Stimulated activated CD8-positive, alpha-beta memory T cell treated with anti-CD3 and anti-CD28 coated beads, Interleukin-15, amount 100 ng/mL, for 1 hour (primary cell): ENCODE data around the gene LGSN.
"Not testable (repeated sequence)": the region's sequence is repeated elsewhere in the genome, so short reads cannot be mapped to it uniquely, and the experiment has no call there.

Source experiments
- DNase-seq: peaks from one replicate; pipeline ENCODE4 v3.0.0-alpha.2; 2020; ENCODE audit warnings: low read depth

The LGSN gene

DNA sequence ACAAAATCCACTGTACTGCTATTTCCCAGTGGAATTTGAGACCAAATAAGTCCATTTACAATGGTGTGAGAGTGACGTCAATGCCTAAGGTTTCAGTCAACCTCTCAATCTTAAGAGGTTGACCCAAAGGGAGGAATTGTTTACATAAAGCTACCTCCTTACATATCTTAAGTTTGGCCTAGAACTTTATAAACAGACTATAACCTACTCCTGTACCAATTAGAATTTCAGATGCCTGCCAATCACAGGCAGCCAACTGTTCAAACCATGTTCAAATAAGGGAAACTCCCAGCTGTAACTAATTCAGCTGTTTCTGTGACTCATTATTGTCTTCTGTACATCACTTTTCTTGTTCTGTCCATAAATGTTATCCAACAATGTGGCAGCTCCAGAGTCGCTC is 14.5 kb downstream of the LGSN start:
- DNase-seq: no peak

DNA sequence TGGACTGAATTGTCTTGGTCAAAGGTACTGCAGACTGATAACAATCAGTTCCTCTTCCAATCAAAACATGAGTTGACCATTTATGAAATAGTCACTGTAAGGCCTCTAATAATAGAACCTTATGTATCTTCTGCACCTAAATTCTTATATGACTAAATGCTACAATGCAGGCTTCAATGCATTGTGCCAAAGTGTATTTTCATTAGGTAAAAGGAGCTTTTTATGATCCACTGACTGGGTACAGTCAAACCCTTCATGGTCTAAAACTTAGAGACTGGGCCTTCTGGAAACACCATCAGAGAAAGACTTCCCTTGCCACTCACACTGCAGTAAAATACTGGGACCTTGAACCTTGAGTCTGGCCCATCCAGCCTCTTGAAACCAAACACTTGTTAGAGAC is 16.3 kb downstream of the LGSN start:
- DNase-seq: no peak

DNA sequence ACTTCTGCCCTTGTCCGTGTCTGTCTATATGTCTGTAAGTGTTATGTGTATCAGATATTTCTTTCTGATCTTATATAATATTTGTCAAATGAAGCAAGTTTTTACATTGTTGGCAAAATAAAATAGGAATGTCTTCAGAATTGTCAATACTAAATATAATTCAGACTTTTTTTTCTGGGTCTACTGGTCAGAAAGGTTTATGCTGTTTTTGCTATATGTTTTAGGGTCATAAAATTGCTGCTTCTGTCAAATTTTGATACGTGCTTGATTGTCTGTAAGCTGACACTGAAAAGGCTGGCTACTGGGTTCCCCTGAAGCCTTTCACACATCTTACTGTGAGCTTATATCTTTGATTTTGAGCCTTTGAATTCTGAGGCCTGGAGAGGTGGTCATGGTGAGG is 20.1 kb downstream of the LGSN start:
- no peak for DNase-seq

GRCh38 chr6:63295553-63296194 is 24.1 kb downstream of the LGSN start:
- DNase-seq: no peak

- DNase-seq: no peak
Observed at GRCh38 chr6:63290492-63291058, 29.2 kb downstream of the LGSN start.

GRCh38 chr6:63289269-63289872 is 30.4 kb downstream of the LGSN start:
- DNase-seq: no peak

DNA sequence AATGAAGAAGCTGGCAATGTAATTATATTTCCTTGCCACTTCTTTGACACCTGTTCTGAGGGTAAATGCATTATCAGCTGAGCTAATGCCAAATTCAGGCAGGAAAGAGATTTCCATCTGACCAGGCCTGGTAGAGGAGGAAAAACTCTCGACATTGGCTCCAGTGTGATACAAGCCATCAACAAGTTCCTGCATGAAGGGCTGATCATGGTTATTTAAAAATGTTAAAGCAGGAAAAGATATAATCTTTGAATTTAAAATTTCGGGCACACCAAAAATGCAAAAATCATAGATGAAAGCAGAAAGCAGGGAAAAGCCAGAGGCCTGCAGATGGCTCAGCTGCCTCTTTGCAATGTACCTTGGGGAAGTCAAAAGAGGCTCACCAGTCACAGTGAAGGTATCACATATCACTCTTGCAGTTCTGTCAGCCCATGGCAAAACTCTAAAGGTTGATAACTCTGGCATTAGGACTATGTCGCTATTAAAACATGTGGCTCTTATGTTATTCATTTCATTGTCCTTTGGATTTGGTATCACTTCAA is 39.1 kb downstream of the LGSN start:
- no peak for DNase-seq

- no peak for DNase-seq
Observed at GRCh38 chr6:63278916-63279315, 40.9 kb downstream of the LGSN start.

GRCh38 chr6:63275953-63276352 is 43.8 kb downstream of the LGSN start:
- DNase-seq: no peak

DNA sequence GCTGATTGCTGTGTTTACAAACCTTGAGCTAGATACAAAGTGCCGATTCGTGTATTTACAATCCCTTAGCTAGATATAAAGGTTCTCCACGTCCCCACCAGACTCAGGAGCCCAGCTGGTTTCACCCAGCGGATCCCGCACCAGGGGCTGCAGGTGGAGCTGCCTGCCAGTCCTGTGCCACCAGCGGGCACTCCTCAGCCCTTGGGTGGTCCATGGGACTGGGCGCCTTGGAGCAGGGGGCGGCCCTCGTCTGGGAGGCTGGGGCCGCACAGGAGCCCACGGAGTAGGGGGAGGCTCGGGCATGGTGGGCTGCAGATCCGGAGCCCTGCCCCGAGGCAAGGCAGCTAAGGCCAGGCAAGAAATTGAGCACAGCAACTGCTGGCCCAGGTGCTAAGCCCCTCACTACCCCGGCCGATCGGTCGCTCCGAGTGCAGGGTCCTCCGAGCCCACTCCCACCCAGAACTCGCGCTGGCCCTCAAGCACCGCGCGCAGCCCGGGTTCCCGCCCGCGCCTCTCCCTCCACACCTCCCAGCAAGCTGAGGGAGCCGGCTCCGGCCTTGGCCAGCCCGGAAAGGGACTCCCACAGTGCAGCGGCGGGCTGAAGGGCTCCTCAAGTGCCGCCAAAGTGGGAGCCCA is 44.9 kb downstream of the LGSN start:
- not testable (repeated sequence) for DNase-seq

- DNase-seq: no peak
Observed at GRCh38 chr6:63272397-63272796, 47.4 kb downstream of the LGSN start.

GRCh38 chr6:63269470-63269869 is 50.3 kb downstream of the LGSN start:
- DNase-seq: no peak

DNA sequence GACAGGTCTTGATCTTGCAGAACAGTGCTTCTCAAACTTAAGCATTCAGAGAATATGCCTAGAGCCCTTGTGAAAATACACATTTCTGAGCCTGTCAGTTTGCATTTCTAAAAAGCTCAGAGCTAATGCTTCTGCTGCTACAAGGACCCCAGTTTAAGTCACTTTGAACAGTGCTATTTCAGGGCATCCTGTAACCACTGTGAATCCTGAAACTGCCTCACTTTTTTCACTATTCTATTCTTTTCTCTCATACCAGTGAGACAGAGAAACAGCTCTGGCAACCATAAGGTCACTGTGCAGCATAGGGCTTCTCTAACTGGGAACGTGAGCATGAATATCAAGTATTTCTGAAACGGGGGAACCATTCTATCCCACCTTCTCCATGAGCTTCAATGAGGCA is 51.2 kb downstream of the LGSN start:
- no peak for DNase-seq

DNA sequence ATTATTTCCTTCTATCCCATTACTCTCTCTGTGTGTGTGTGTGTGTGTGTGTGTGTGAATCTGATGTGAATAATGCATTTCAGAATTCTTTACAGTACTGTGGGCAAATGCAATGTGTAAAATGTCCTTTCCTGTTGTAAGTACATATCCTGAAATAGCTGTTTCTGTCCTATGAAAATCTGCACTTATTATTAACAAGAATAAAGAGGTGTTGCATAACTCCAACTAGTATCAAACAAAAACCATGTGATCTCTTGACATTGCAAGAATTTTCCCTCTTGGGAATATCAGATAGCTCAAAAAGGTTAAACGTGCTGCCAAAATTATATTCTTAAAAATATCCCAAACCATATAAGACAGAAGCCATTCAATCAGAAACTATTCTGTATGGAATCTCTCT is 52.0 kb downstream of the LGSN start:
- no peak for DNase-seq

DNA sequence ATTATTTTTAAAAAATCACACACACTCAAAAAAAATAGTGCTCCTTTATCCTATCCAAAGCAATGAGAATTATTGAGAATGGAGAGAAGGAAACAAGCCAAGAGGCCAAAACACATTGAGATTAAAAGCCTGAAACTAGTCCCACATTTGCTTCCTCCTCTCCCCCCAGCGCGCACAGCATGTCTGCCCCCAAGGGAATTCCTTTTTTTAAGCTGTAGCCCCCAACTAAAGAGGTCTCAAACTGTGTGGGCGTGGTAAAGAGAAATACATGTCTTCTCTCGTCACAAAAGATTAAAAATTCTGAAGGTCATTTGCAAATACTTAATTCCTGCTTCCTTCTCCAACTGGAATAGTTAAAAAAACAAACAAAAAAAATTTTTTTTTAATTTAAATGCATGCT is 52.7 kb downstream of the LGSN start:
- DNase-seq: no peak

DNA sequence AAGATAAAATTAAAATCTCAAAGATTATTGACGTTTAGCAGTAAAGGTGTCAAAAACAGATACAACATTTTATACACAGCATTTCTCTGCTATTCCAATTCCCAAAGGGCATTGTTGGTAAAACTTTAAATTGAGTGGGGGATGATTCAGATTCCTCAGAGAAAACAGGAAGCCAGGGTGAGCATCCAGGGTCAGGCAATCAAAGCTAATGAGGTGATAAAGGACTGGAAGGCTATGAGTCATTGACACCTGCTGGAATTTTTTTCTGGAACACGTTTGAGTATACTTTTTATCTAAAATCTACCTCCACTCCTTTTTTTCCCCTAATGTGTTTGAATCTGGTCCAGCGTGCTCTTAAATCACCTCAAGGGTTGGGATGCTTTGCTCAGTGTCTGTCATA is 56.3 kb downstream of the LGSN start:
- no peak for DNase-seq

DNA sequence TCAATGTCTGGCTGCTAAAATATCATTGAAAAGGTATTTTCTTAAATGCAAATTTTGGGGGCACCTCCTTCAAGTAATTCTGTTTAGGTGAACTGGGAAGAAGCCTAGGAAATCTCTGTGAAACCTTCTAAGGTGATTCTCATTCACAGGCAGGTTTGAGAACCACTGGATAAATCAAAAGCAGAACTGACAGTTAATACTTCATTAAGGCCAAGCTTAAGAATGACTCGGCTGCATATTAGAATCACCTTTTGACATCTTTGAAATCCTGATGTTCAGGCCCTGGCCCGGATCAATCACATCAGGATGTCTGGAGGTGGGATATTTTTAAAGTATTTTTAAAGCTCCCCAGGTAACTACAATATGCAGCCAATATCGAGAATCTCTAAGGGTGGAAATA is 58.0 kb downstream of the LGSN start:
- DNase-seq: no peak

- DNase-seq: no peak
Observed at GRCh38 chr6:63259153-63259552, 60.6 kb downstream of the LGSN start.

DNA sequence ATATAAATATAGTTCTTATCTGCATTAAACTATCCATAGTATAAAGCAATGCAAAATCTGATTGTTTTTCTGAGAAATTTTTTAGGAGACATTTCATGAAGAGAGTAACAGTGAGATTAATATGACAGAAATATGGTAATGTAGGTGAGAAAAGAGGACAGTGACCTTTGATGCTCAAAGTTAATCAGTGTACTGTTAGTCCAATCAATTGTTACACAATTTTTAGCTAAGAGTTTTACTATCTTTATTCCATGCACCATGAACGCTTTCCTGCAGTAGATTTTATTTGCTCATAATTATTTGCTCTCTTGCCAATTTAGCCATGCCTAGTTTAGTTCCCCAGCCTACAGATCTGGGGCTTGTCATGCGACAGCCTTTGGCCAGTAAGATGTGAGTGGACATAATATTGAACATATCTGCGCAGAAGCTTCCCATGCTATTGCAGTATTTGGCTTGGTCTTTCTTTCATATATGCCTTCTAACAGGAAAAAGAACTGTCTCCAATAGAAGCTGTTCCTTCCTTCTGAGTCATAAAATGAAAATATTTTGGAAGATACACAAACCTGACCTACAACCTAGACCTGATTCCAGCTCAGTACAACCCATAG is 69.8 kb downstream of the LGSN start:
- no peak for DNase-seq

DNA sequence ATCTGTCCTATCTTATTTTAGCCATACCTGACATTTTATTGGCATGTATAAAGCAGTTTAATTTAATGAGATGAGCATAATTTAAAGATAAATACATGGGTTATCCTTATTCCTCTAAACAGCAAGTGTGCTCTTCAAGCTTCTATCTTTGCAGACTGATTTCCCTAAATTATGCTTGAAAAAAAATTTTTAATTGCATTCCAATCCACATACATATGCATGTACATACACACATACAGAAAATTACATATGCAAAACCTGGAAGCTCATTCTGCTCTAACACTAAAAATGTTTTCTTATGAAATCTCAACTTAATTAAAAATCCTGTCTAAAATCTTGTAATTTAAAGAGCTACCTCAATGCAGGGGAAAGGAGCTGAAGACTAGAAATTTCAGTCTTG is 73.2 kb downstream of the LGSN start:
- DNase-seq: no peak

- DNase-seq: no peak
Observed at GRCh38 chr6:63245909-63246308, 73.9 kb downstream of the LGSN start.

GRCh38 chr6:63245420-63245819 is 74.4 kb downstream of the LGSN start:
- DNase-seq: no peak

- DNase-seq: no peak
Observed at GRCh38 chr6:63236398-63236817, 83.4 kb downstream of the LGSN start.
